IMR-90 (cell line): Measurements from ENCODE around the gene FAAP100. TPM values are rescaled to one million over a fixed set of nuclear protein-coding genes. Genes with fewer than 3 reads are reported as not detected.

Experiments
- ATAC-seq: fragments of 200-7000 bp; cut with Tn5 transposase; 2 replicates; pipeline ENCODE4 v1.9.1; 2020; ENCODE audit warnings: low read depth, mild to moderate bottlenecking, moderate library complexity
- BruUV-seq: library from RNA; stranded (reverse); fragments of 400-500 nt; replicated peaks from 2 replicates; lab custom pipeline; 2021; lab: Mats Ljungman, UMichigan
- CTCF ChIA-PET: fragments of 300-600 bp; formaldehyde crosslinking; extraction: SDS; loops from one replicate; lab custom pipeline; 2021; ENCODE audit warnings: antibody characterized with exemption; lab: Yijun Ruan, JAX
- POLR2A ChIA-PET: fragments of 300-600 bp; sonication (Branson Sonifier 250); formaldehyde crosslinking; loops from one replicate; lab custom pipeline; 2022; ENCODE audit warnings: antibody characterized with exemption; ENCODE audit not compliant: unreplicated experiment; lab: Charles Lee
- DNase-seq: peaks from one replicate; pipeline ENCODE4 v3.0.0; 2013
- H2AFZ ChIP-seq: replicated peaks from 2 replicates; pipeline ENCODE3; 2013; ENCODE audit warnings: low read length, mild to moderate bottlenecking; ENCODE audit not compliant: poor library complexity
- H2AK5ac ChIP-seq: 2 replicates; pipeline ENCODE4 v1.6.1; 2013; ENCODE audit warnings: low read depth, low read length, inconsistent platforms
- H2AK9ac ChIP-seq: replicated peaks from 2 replicates; pipeline ENCODE3; 2013; ENCODE audit warnings: mild to moderate bottlenecking, low read depth, low read length, moderate library complexity; ENCODE audit not compliant: poor library complexity
- H2BK120ac ChIP-seq: 2 replicates; pipeline ENCODE4 v1.6.1; 2013; ENCODE audit warnings: low read depth, low read length, inconsistent platforms
- H2BK15ac ChIP-seq: 3 replicates; pipeline ENCODE4 v1.6.1; 2013; ENCODE audit warnings: low read depth, low read length, inconsistent platforms
- H2BK20ac ChIP-seq: 2 replicates; pipeline ENCODE4 v1.6.1; 2013; ENCODE audit warnings: low read depth, mild to moderate bottlenecking, inconsistent platforms, low read length, moderate library complexity
- H2BK5ac ChIP-seq: 2 replicates; pipeline ENCODE4 v1.6.1; 2013; ENCODE audit warnings: mild to moderate bottlenecking, low read depth, low read length, inconsistent platforms; ENCODE audit not compliant: poor library complexity, severe bottlenecking
- H3K14ac ChIP-seq: replicated peaks from 2 replicates; pipeline ENCODE4 v1.6.1; 2013; ENCODE audit warnings: low read depth, low read length, inconsistent platforms
- H3K18ac ChIP-seq: 2 replicates; pipeline ENCODE4 v1.6.1; 2013; ENCODE audit warnings: low read depth, low read length, control low read depth
- H3K23ac ChIP-seq: 2 replicates; pipeline ENCODE4 v1.6.1; 2013; ENCODE audit warnings: low read depth, low read length, inconsistent platforms
- H3K27ac ChIP-seq: 2 replicates; pipeline ENCODE4 v1.5.1; 2013; ENCODE audit warnings: mild to moderate bottlenecking, control low read depth, low read length; ENCODE audit not compliant: insufficient read depth
- H3K27me3 ChIP-seq: 2 replicates; pipeline ENCODE4 v1.6.1; 2013; ENCODE audit warnings: low read length; ENCODE audit not compliant: control insufficient read depth, insufficient read depth
- H3K36me3 ChIP-seq: 2 replicates; pipeline ENCODE4 v1.6.1; 2013; ENCODE audit warnings: low read length, mixed read lengths; ENCODE audit not compliant: control insufficient read depth, insufficient read depth
- H3K4ac ChIP-seq: 2 replicates; pipeline ENCODE4 v1.6.1; 2013; ENCODE audit warnings: low read depth, low read length, inconsistent platforms
- H3K4me1 ChIP-seq: 2 replicates; pipeline ENCODE4 v1.6.1; 2013; ENCODE audit warnings: low read length, mixed read lengths; ENCODE audit not compliant: control insufficient read depth, insufficient read depth
- H3K4me2 ChIP-seq: 2 replicates; pipeline ENCODE4 v1.6.1; 2013; ENCODE audit warnings: low read depth, mild to moderate bottlenecking, control low read depth, low read length, moderate library complexity
- H3K4me3 ChIP-seq: 2 replicates; pipeline ENCODE4 v1.5.1; 2013; ENCODE audit warnings: low read depth, mild to moderate bottlenecking, control low read depth, low read length, moderate library complexity; ENCODE audit not compliant: insufficient read depth
- H3K56ac ChIP-seq: 2 replicates; pipeline ENCODE4 v1.6.1; 2013; ENCODE audit warnings: low read length, inconsistent platforms; ENCODE audit not compliant: insufficient read depth; ENCODE audit errors: extremely low read depth
- H3K79me1 ChIP-seq, 2 experiments: 2 replicates each; pipeline ENCODE4 v1.6.1; 2013; ENCODE audit warnings: low read length in 2 of 2, inconsistent platforms in 1 of 2, low read depth in 1 of 2
- H3K9ac ChIP-seq: 2 replicates; pipeline ENCODE4 v1.6.1; 2013; ENCODE audit warnings: low read depth, low read length, control low read depth
- H3K9me1 ChIP-seq: 2 replicates; pipeline ENCODE4 v1.6.1; 2013; ENCODE audit warnings: low read length, inconsistent platforms; ENCODE audit not compliant: insufficient read depth
- H3K9me3 ChIP-seq: 2 replicates; pipeline ENCODE4 v1.6.1; 2013; ENCODE audit warnings: low read length; ENCODE audit not compliant: control insufficient read depth, insufficient read depth
- H4K20me1 ChIP-seq: 2 replicates; pipeline ENCODE4 v1.6.1; 2013; ENCODE audit warnings: low read length, inconsistent platforms; ENCODE audit not compliant: insufficient read depth
- H4K5ac ChIP-seq: 2 replicates; pipeline ENCODE4 v1.6.1; 2013; ENCODE audit warnings: mild to moderate bottlenecking, low read depth, low read length, control low read depth
- H4K8ac ChIP-seq, 2 experiments: 2 replicates each; pipeline ENCODE4 v1.6.1; 2013; ENCODE audit warnings: low read depth in 2 of 2, low read length in 2 of 2, control low read depth in 1 of 2, inconsistent platforms in 1 of 2
- H4K91ac ChIP-seq: 2 replicates; pipeline ENCODE4 v1.6.1; 2013; ENCODE audit warnings: low read depth, low read length, inconsistent platforms; ENCODE audit not compliant: insufficient read depth
- BHLHE40 ChIP-seq: fragments of 150-350 bp; IDR thresholded peaks from 2 replicates; pipeline ENCODE4 v1.6.1; 2016; ENCODE audit warnings: mild to moderate bottlenecking, low read depth, low read length
- CEBPB ChIP-seq: IDR thresholded peaks from 2 replicates; pipeline ENCODE4 v1.6.1; 2012; ENCODE audit warnings: low read depth, low read length, improper control_type of control experiment
- CHD1 ChIP-seq: IDR thresholded peaks from 2 replicates; pipeline ENCODE4 v1.6.1; 2012; ENCODE audit warnings: low read depth, low read length, improper control_type of control experiment
- FOS ChIP-seq: fragments of 150-350 bp; IDR thresholded peaks from 2 replicates; pipeline ENCODE4 v1.6.1; 2016; ENCODE audit warnings: low read depth, low read length
- MAFK ChIP-seq: IDR thresholded peaks from 2 replicates; pipeline ENCODE4 v1.6.1; 2012; ENCODE audit warnings: low read depth, low read length, improper control_type of control experiment
- MAZ ChIP-seq: IDR thresholded peaks from 2 replicates; pipeline ENCODE4 v1.6.1; 2012; ENCODE audit warnings: low read depth, mild to moderate bottlenecking, low read length, improper control_type of control experiment, moderate library complexity, borderline replicate concordance
- NFE2L2 ChIP-seq: fragments of 150-350 bp; IDR thresholded peaks from 2 replicates; pipeline ENCODE4 v1.6.1; 2016; ENCODE audit warnings: low read depth, mild to moderate bottlenecking, low read length
- POLR2A ChIP-seq: IDR thresholded peaks from 2 replicates; pipeline ENCODE4 v1.6.1; 2012; ENCODE audit warnings: mild to moderate bottlenecking, low read depth, low read length
- RAD21 ChIP-seq: IDR thresholded peaks from 2 replicates; pipeline ENCODE4 v1.6.1; 2012; ENCODE audit warnings: low read length, improper control_type of control experiment
- RCOR1 ChIP-seq: IDR thresholded peaks from 2 replicates; pipeline ENCODE4 v1.6.1; 2012; ENCODE audit warnings: mild to moderate bottlenecking, low read length, improper control_type of control experiment; ENCODE audit not compliant: insufficient replicate concordance
- RFX5 ChIP-seq: IDR thresholded peaks from 2 replicates; pipeline ENCODE4 v1.8.0; 2012; ENCODE audit warnings: low read depth, mild to moderate bottlenecking, low read length, moderate library complexity
- SMC3 ChIP-seq: fragments of 150-350 bp; IDR thresholded peaks from 2 replicates; pipeline ENCODE4 v1.6.1; 2016; ENCODE audit warnings: low read depth, mild to moderate bottlenecking, antibody characterized with exemption, low read length, moderate library complexity
- WGBS, 2 experiments: methylation state at CpG; one replicate each; pipeline versions ENCODE4 v1.1.5 to v1.1.7; 2013; ENCODE audit warnings: missing lambda C conversion rate in 2 of 2; ENCODE audit not compliant: insufficient read length in 1 of 2; ENCODE audit errors: extremely low coverage in 2 of 2; 5-methylcytosine and 5-hydroxymethylcytosine counted together
- dilution Hi-C: fragments of 300-500 bp; cut with HindIII; formaldehyde crosslinking; loops from one replicate; pipeline ENCODE4 v1.14.3; 2018; ENCODE audit warnings: low sequenced_read_pairs; ENCODE audit not compliant: unreplicated experiment
- in situ Hi-C: fragments of 300-500 bp; cut with MboI; formaldehyde crosslinking; loops from 3 replicates; pipeline ENCODE4 v1.14.3; 2019; ENCODE audit warnings: low sequenced_read_pairs, inconsistent platforms, mixed read lengths
- intact Hi-C: fragments of 100-400 bp; cut with micrococcal nuclease; formaldehyde crosslinking; loops from 2 replicates; pipeline ENCODE4 v1.10.0; 2022
- polyA plus RNA-seq, 3 experiments: library from polyadenylated mRNA; depleted of rRNA; stranded (reverse); fragments of >200 nt; gene quantifications; 2 replicates each; pipeline ENCODE4 v1.2.3, GENCODE V29; 2012; ENCODE audit warnings: low replicate concordance in 1 of 3
- total RNA-seq: library from RNA; depleted of rRNA; stranded (reverse); fragments of >200 nt; gene quantifications from 2 replicates; pipeline ENCODE4 v1.2.3, GENCODE V29; 2012
- TF ChIP-seq, protein P1 (sequence below): fragments of 150-350 bp; IDR thresholded peaks from 2 replicates; pipeline ENCODE4 v1.6.1; 2017; ENCODE audit warnings: mild to moderate bottlenecking, antibody characterized with exemption, low read length, low read depth
- TF ChIP-seq, protein P2 (sequence below): fragments of 150-350 bp; IDR thresholded peaks from 2 replicates; pipeline ENCODE4 v1.6.1; 2016; ENCODE audit warnings: low read depth, mild to moderate bottlenecking, low read length, moderate library complexity, borderline replicate concordance
- TF ChIP-seq, protein P3 (sequence below): conservative IDR thresholded peaks from 2 replicates; pipeline ENCODE4 v1.5.1; 2012; ENCODE audit warnings: mild to moderate bottlenecking, low read depth, low read length, improper control_type of control experiment

Gene FAAP100
- total and polyA plus RNA-seq, 2 of the 4 experiments (the other 2 are of a cell fraction): 7.9 to 24.8 TPM

DNA sequence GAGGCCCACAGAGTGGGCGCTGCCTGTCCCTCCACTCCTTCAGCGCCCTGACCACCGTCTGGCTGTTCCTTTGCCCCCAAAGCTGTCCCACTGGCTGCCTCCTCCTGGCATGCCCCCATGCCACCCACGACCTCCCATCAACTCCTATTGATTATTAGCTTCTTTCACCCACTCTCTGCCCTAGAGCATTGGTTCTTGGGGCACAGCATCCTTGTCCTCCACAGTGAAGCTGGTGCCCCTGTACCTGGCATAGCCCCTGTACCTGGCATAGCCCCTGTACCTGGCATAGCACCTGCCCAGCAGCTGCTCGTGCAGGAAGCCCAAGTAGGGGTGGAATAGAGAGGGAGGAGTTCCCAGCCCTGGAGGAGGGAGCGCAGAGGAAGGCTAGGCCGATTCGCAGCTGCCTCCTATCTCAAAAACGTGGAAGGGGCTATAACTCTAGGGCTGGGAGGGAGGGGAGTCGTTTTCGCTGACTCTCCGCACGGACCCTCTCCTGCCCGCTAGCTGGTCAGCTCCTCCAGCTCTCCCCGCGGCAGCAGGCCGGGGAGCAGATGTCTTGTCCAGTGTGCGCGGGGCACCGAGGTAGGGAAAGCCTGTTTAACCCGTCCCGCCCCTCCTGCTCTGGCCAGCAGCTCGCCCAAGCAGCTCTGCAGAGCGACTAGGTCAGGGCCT, 33.9 kb downstream of the FAAP100 start:
- Histone ChIP-seq H2BK120ac (peak overlapping the region; percentile 2; the same call in 1 of the 2 replicates), H3K9me3 (no peaks in the 10 kb centered on the region), H2AK9ac (peak overlapping the region; percentile 87), H3K9me1 (peaks cover 5% of the 10 kb centered on the region; the same call in 1 of the 2 replicates), H4K5ac (no peak overlapping the region), H3K36me3 (no peaks in the 10 kb centered on the region; the same call in 1 of the 2 replicates), H2AK5ac (peak overlapping the region; percentile 61), H3K4me2 (peak overlapping the region; percentile 90), H3K4me1 (peaks cover 35% of the 10 kb centered on the region), H4K20me1 (peaks cover 48% of the 10 kb centered on the region), H3K9ac (peak overlapping the region; percentile 45; the same call in 1 of the 2 replicates), H3K79me1 (peaks cover 6 to 45% of the 10 kb centered on the region in 2 experiments; a peak in 3 of 4 replicates), H3K4ac (peak overlapping the region; percentile 66), H2BK20ac (no peak overlapping the region), H3K56ac (no peak overlapping the region), H4K91ac (no peak overlapping the region), H4K8ac (peak overlapping the region in 1 of 2 experiments; percentile 34; a peak in 1 of 4 replicates), H2BK15ac (no peak overlapping the region), H3K27me3 (no peaks in the 10 kb centered on the region), H2AFZ (peak overlapping the region; percentile 85), H3K14ac (peak overlapping the region; percentile 62), H3K4me3 (peak overlapping the region; percentile 33; the same call in 1 of the 2 replicates), H3K27ac (peak overlapping the region; percentile 7; the same call in 1 of the 2 replicates), H2BK5ac (no peak overlapping the region), H3K18ac (no peak overlapping the region), H3K23ac (peak overlapping the region; percentile 72)
- in situ Hi-C loops: no loop called here
- intact Hi-C loops: no loop called here
- CTCF ChIA-PET: no interaction called here
- DNase-seq: no peak
- dilution Hi-C loops: no loop called here
- ATAC-seq: peak; percentile 1
- WGBS, 2 experiments: 28% methylated on average over 10 of the region's 24 CpGs; no CpG with 5 or more reads in 1 of the 2 experiments
- BruUV-seq: no TSS peak
- POLR2A ChIA-PET: interaction anchor here (0.6 to 1.8 kb wide), 2 partner anchors 10 to 132 kb away, joined by 6 to 11 read pairs; no protein-coding TSS in a partner anchor
- TF ChIP-seq SMC3: no peak
- TF ChIP-seq, protein P1, sequence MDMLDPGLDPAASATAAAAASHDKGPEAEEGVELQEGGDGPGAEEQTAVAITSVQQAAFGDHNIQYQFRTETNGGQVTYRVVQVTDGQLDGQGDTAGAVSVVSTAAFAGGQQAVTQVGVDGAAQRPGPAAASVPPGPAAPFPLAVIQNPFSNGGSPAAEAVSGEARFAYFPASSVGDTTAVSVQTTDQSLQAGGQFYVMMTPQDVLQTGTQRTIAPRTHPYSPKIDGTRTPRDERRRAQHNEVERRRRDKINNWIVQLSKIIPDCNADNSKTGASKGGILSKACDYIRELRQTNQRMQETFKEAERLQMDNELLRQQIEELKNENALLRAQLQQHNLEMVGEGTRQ: no peak
- TF ChIP-seq RAD21: no peak
- TF ChIP-seq MAZ: no peak
- no peak for TF ChIP-seq POLR2A
- TF ChIP-seq FOS: no peak
- TF ChIP-seq, protein P2, sequence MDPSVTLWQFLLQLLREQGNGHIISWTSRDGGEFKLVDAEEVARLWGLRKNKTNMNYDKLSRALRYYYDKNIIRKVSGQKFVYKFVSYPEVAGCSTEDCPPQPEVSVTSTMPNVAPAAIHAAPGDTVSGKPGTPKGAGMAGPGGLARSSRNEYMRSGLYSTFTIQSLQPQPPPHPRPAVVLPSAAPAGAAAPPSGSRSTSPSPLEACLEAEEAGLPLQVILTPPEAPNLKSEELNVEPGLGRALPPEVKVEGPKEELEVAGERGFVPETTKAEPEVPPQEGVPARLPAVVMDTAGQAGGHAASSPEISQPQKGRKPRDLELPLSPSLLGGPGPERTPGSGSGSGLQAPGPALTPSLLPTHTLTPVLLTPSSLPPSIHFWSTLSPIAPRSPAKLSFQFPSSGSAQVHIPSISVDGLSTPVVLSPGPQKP: no peak
- no peak for TF ChIP-seq BHLHE40
- no peak for TF ChIP-seq NFE2L2
- no peak for TF ChIP-seq RCOR1
- TF ChIP-seq RFX5: no peak
- no peak for TF ChIP-seq CHD1
- TF ChIP-seq CEBPB: no peak
- no peak for TF ChIP-seq MAFK
- TF ChIP-seq, protein P3, sequence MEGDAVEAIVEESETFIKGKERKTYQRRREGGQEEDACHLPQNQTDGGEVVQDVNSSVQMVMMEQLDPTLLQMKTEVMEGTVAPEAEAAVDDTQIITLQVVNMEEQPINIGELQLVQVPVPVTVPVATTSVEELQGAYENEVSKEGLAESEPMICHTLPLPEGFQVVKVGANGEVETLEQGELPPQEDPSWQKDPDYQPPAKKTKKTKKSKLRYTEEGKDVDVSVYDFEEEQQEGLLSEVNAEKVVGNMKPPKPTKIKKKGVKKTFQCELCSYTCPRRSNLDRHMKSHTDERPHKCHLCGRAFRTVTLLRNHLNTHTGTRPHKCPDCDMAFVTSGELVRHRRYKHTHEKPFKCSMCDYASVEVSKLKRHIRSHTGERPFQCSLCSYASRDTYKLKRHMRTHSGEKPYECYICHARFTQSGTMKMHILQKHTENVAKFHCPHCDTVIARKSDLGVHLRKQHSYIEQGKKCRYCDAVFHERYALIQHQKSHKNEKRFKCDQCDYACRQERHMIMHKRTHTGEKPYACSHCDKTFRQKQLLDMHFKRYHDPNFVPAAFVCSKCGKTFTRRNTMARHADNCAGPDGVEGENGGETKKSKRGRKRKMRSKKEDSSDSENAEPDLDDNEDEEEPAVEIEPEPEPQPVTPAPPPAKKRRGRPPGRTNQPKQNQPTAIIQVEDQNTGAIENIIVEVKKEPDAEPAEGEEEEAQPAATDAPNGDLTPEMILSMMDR: no peak
